ENCODE data around the gene GOLM1. TPM values are rescaled to one million over a fixed set of nuclear protein-coding genes. Genes with fewer than 3 reads are reported as not detected.
"Not testable (repeated sequence)": the region's sequence is repeated elsewhere in the genome, so short reads cannot be mapped to it uniquely, and the experiment has no call there.

Gene GOLM1
- total and polyA plus RNA-seq, 9 donors: 17.5 to 76.7 (median 36.4) TPM

DNA sequence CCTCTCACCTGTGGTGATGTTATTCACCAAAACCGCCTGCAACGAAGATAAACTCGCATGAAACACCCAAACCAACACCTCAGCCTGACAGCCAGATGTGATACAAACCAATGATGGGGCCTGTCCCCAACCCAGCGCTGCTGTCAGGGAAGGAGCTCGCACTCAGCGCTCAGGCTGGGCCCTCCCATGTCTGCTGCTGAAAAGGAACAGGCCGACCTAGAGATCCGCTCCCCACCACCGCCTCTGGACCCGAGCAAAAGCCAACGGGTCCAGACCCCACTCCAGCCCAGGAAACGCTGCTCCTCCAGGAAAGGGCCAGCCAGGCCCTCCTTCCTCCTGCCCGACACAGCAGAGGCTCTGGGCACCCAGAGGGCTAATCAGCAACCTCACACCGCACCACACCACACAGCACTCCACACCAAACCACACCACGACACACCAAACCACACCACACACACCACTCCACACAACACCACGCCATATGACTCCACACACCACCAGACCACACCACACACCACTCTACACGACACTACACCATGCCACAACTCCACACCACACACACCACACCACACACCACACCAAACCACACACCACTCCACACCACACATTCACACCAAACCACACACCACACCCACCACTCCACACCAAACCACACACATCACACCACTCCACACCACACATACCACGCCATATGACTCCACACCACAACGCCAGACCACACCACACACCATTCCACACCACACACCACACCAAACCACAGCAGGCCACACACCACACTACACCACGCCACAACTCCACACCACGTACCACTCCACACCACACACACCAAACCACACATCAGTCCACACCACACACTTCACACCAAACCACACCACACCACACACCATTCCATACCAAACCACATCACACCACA, 46.5 kb downstream of the GOLM1 start:
- H3K4me1 ChIP-seq (ENCODE audit: insufficient read depth): no peaks in the 10 kb centered on the region
- no peaks in the 10 kb centered on the region for H3K9me3 ChIP-seq
- no peaks in the 10 kb centered on the region for H3K27me3 ChIP-seq
- H3K27ac ChIP-seq: no peak overlapping the region
- H3K4me3 ChIP-seq: no peak overlapping the region
- WGBS, 3 donors: 90 to 93% (median 93%) methylated on average over 21 of the region's 21 CpGs
- DNase-seq: no peak
- TF ChIP-seq, protein P1, sequence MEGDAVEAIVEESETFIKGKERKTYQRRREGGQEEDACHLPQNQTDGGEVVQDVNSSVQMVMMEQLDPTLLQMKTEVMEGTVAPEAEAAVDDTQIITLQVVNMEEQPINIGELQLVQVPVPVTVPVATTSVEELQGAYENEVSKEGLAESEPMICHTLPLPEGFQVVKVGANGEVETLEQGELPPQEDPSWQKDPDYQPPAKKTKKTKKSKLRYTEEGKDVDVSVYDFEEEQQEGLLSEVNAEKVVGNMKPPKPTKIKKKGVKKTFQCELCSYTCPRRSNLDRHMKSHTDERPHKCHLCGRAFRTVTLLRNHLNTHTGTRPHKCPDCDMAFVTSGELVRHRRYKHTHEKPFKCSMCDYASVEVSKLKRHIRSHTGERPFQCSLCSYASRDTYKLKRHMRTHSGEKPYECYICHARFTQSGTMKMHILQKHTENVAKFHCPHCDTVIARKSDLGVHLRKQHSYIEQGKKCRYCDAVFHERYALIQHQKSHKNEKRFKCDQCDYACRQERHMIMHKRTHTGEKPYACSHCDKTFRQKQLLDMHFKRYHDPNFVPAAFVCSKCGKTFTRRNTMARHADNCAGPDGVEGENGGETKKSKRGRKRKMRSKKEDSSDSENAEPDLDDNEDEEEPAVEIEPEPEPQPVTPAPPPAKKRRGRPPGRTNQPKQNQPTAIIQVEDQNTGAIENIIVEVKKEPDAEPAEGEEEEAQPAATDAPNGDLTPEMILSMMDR (IDR thresholded peaks at IDR 0.05): no peak
- TF ChIP-seq POLR2A (IDR thresholded peaks at IDR 0.05): no peak
- no peak for TF ChIP-seq EP300 (IDR thresholded peaks at IDR 0.05)
- no peaks in the 10 kb centered on the region for H3K36me3 ChIP-seq
- intact Hi-C loops (cut with DNase I): no loop called here

DNA sequence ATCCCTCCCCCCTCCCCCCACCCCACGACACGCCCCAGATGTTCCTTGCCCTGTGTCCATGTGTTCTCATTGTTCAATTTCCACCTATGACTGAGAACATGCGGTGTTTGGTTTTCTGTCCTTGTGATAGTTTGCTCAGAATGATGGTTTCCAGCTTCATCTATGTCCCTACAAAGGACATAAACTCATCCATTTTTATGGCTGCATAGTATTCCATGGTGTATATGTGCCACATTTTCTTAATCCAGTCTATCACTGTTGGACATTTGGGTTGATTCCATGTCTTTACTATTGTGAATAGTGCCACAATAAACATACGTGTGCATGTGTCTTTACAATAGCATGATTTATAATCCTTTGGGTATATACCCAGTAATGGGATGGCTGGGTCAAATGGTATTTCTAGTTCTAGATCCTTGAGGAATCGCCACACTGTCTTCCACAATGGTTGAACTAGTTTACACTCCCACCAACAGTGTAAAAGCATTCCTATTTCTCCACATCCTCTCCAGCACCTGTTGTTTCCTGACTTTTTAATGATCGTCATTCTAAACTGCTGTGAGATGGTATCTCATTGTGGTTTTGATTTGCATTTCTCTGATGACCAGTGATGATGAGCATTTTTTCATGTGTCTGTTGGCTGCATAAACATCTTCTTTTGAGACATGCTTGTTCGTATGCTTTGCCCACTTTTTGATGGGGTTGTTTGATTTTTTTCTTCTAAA, 51.2 kb downstream of the GOLM1 start:
- H3K36me3 ChIP-seq; H3K4me1 ChIP-seq (ENCODE audit: insufficient read depth); H3K9me3 ChIP-seq; H3K4me3 ChIP-seq; intact Hi-C loops (cut with DNase I); DNase-seq; H3K27ac ChIP-seq; H3K27me3 ChIP-seq: not testable (repeated sequence)
- WGBS, 3 donors: 95 to 97% (median 95%) methylated on average over 6 to 7 of the region's 7 CpGs

DNA sequence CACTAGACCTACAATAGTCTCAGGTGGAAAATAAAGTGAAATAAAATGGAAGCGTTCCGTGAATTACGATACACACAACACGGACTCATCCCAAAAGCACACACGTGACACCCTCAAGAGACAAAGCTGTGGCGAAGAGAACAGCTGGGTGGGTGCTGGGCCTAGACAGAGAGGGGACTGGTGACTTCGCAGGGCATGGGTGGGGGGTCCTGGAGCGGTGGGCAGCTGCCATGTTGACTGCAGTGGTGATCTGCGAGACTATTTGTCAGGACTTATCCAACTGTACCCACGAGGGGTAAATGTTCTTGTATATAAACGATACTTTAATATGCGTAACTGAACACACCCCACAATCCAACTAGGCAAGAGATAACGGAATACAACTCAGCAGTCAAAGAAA, 52.0 kb downstream of the GOLM1 start:
- whole genome bisulfite sequencing, 3 donors: 93 to 94% (median 94%) methylated on average over 13 of the region's 13 CpGs
- Histone ChIP-seq H3K4me3 (no peak overlapping the region), H3K9me3 (no peaks in the 10 kb centered on the region), H3K36me3 (no peaks in the 10 kb centered on the region), H3K27me3 (no peaks in the 10 kb centered on the region), H3K4me1 (ENCODE audit: insufficient read depth) (no peaks in the 10 kb centered on the region), H3K27ac (no peak overlapping the region)
- TF ChIP-seq, protein P1 (IDR thresholded peaks at IDR 0.05): no peak
- TF ChIP-seq EP300 (IDR thresholded peaks at IDR 0.05) (no peak), POLR2A (IDR thresholded peaks at IDR 0.05) (no peak)
- intact Hi-C loops (cut with DNase I): no loop called here
- DNase-seq: no peak

DNA sequence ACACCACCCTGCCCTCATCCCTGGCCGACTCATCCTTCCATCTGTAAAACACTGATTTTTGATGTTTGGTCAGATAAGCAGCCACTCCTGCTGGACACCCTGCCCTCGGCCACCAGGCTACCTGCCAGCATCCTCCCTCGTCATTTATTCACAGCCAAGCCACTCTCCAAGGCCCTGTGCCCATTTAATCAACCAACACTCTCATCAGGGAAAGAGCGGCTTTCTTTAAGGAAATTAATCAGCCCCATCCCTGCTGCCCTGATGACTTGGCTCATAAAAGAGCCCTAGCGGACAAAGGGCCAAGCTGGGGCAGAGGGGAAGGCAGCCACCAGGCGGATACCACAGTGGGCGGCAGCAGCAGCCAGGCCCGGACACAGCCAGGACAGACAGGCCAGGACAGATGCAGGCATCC, 52.4 kb downstream of the GOLM1 start:
- no peak overlapping the region for H3K27ac ChIP-seq
- H3K4me3 ChIP-seq: no peak overlapping the region
- intact Hi-C loops (cut with DNase I): no loop called here
- no peaks in the 10 kb centered on the region for H3K9me3 ChIP-seq
- H3K4me1 ChIP-seq (ENCODE audit: insufficient read depth): no peaks in the 10 kb centered on the region
- TF ChIP-seq, protein P1 (IDR thresholded peaks at IDR 0.05): no peak
- TF ChIP-seq POLR2A (IDR thresholded peaks at IDR 0.05) (no peak), EP300 (IDR thresholded peaks at IDR 0.05) (no peak)
- no peak for DNase-seq
- H3K27me3 ChIP-seq: no peaks in the 10 kb centered on the region
- 78 to 83% (median 78%) methylated on average over 8 of the region's 8 CpGs for WGBS, 3 donors
- H3K36me3 ChIP-seq: no peaks in the 10 kb centered on the region
